Adipocyte (in vitro differentiated cells): ENCODE data around the gene EIF4G2.
A peak's percentile ranks its signal among the peaks of the same experiment; 100 is the strongest.

Experiments
- DNase-seq: peaks from one replicate; pipeline ENCODE4 v3.0.0-alpha.2; 2015; ENCODE audit warnings: low read depth
- H3K27me3 ChIP-seq: replicated peaks from 2 replicates; pipeline ENCODE4 v1.7.0; 2013; ENCODE audit warnings: mild to moderate bottlenecking, low read length, moderate library complexity; ENCODE audit not compliant: control insufficient read depth, insufficient read depth
- H3K36me3 ChIP-seq: 2 replicates; pipeline ENCODE4 v1.7.0; 2013; ENCODE audit warnings: low read length, mild to moderate bottlenecking, moderate library complexity; ENCODE audit not compliant: control insufficient read depth, insufficient read depth, severe bottlenecking
- H3K4me1 ChIP-seq: 2 replicates; pipeline ENCODE4 v1.7.0; 2013; ENCODE audit warnings: mild to moderate bottlenecking, low read length, moderate library complexity; ENCODE audit not compliant: control insufficient read depth, insufficient read depth
- H3K4me3 ChIP-seq: 2 replicates; pipeline ENCODE4 v1.7.0; 2013; ENCODE audit warnings: mild to moderate bottlenecking, low read length, moderate library complexity
- H3K9ac ChIP-seq: 2 replicates; pipeline ENCODE4 v1.7.0; 2013; ENCODE audit warnings: mild to moderate bottlenecking, low read length, moderate library complexity
- H3K9me3 ChIP-seq: 2 replicates; pipeline ENCODE4 v1.7.0; 2013; ENCODE audit warnings: mild to moderate bottlenecking, low read length, moderate library complexity; ENCODE audit not compliant: control insufficient read depth

EIF4G2 gene

GRCh38 chr11:10786451-10786850 lies 22.3 kb downstream of the EIF4G2 start:
- Histone ChIP-seq H3K4me1 (no peaks in the 10 kb centered on the region), H3K27me3 (no peaks in the 10 kb centered on the region), H3K9ac (no peak overlapping the region), H3K4me3 (no peak overlapping the region), H3K36me3 (no peaks in the 10 kb centered on the region), H3K9me3 (no peaks in the 10 kb centered on the region)
- DNase-seq, result no peak

- no peaks in the 10 kb centered on the region for H3K9me3 ChIP-seq
- no peak overlapping the region for H3K9ac ChIP-seq
- H3K27me3 ChIP-seq, result no peaks in the 10 kb centered on the region
- no peak for DNase-seq
- peaks cover 4% of the 10 kb centered on the region for H3K36me3 ChIP-seq
- H3K4me1 ChIP-seq, result no peaks in the 10 kb centered on the region
- no peak overlapping the region for H3K4me3 ChIP-seq
Observed at GRCh38 chr11:10785146-10785474, 23.6 kb downstream of the EIF4G2 start.

- Histone ChIP-seq H3K4me3 (no peak overlapping the region), H3K27me3 (no peaks in the 10 kb centered on the region), H3K36me3 (peaks cover 11% of the 10 kb centered on the region), H3K9me3 (no peaks in the 10 kb centered on the region), H3K4me1 (peaks cover 4% of the 10 kb centered on the region), H3K9ac (no peak overlapping the region)
- no peak for DNase-seq
Observed at GRCh38 chr11:10784232-10785145, 24.2 kb downstream of the EIF4G2 start.

GRCh38 chr11:10780040-10780439 lies 28.7 kb downstream of the EIF4G2 start:
- Histone ChIP-seq H3K9me3 (no peaks in the 10 kb centered on the region), H3K36me3 (peaks cover 17% of the 10 kb centered on the region), H3K4me1 (peaks cover 27% of the 10 kb centered on the region), H3K9ac (no peak overlapping the region), H3K4me3 (no peak overlapping the region), H3K27me3 (no peaks in the 10 kb centered on the region)
- DNase-seq, result no peak

GRCh38 chr11:10779086-10779485 lies 29.6 kb downstream of the EIF4G2 start:
- no peaks in the 10 kb centered on the region for H3K27me3 ChIP-seq
- DNase-seq, result no peak
- peaks cover 34% of the 10 kb centered on the region for H3K4me1 ChIP-seq
- H3K9me3 ChIP-seq, result no peaks in the 10 kb centered on the region
- peak overlapping the region; percentile 60 for H3K4me3 ChIP-seq
- H3K9ac ChIP-seq, result peak overlapping the region; percentile 81
- H3K36me3 ChIP-seq, result peaks cover 17% of the 10 kb centered on the region

- Histone ChIP-seq H3K36me3 (peaks cover 17% of the 10 kb centered on the region), H3K9ac (peak overlapping the region; percentile 81)
Observed at GRCh38 chr11:10778217-10778970, 30.3 kb downstream of the EIF4G2 start.

GRCh38 chr11:10777806-10778205 lies 30.9 kb downstream of the EIF4G2 start:
- Histone ChIP-seq H3K9ac (peak overlapping the region; percentile 81), H3K4me1 (peaks cover 34% of the 10 kb centered on the region), H3K4me3 (peak overlapping the region; percentile 25), H3K27me3 (no peaks in the 10 kb centered on the region), H3K36me3 (peaks cover 17% of the 10 kb centered on the region), H3K9me3 (no peaks in the 10 kb centered on the region)
- no peak for DNase-seq

More at GRCh38 chr11:10778217-10778970, 30.3 kb downstream of the EIF4G2 start:
- H3K27me3 ChIP-seq, result no peaks in the 10 kb centered on the region
- no peaks in the 10 kb centered on the region for H3K9me3 ChIP-seq
- peak overlapping the region; percentile 60 for H3K4me3 ChIP-seq
- DNase-seq, result no peak
- peaks cover 34% of the 10 kb centered on the region for H3K4me1 ChIP-seq

- Histone ChIP-seq H3K4me3 (no peak overlapping the region), H3K27me3 (no peaks in the 10 kb centered on the region), H3K9ac (no peak overlapping the region), H3K9me3 (no peaks in the 10 kb centered on the region), H3K36me3 (peaks cover 17% of the 10 kb centered on the region), H3K4me1 (peaks cover 34% of the 10 kb centered on the region)
- DNase-seq, result no peak
Observed at GRCh38 chr11:10777393-10777793, 31.3 kb downstream of the EIF4G2 start.

GRCh38 chr11:10774811-10775210 lies 33.9 kb downstream of the EIF4G2 start:
- Histone ChIP-seq H3K36me3 (peaks cover 9% of the 10 kb centered on the region), H3K9me3 (no peaks in the 10 kb centered on the region), H3K9ac (no peak overlapping the region), H3K27me3 (no peaks in the 10 kb centered on the region), H3K4me1 (peaks cover 45% of the 10 kb centered on the region), H3K4me3 (no peak overlapping the region)
- DNase-seq, result no peak

GRCh38 chr11:10771457-10771856 lies 37.3 kb downstream of the EIF4G2 start:
- DNase-seq, result no peak
- H3K4me1 ChIP-seq, result peaks cover 18% of the 10 kb centered on the region
- no peak overlapping the region for H3K9ac ChIP-seq
- H3K36me3 ChIP-seq, result no peaks in the 10 kb centered on the region
- no peak overlapping the region for H3K4me3 ChIP-seq
- H3K9me3 ChIP-seq, result no peaks in the 10 kb centered on the region
- H3K27me3 ChIP-seq, result no peaks in the 10 kb centered on the region

- Histone ChIP-seq H3K4me3 (no peak overlapping the region), H3K4me1 (peaks cover 18% of the 10 kb centered on the region), H3K9ac (peak overlapping the region; percentile 8), H3K9me3 (no peaks in the 10 kb centered on the region), H3K27me3 (no peaks in the 10 kb centered on the region), H3K36me3 (no peaks in the 10 kb centered on the region)
- DNase-seq, result peak; percentile 65
Observed at GRCh38 chr11:10770626-10771254, 38.0 kb downstream of the EIF4G2 start.
